MCF 10A (cell line): ENCODE measurements around the gene OLFML3. TPM values are rescaled to one million over a fixed set of nuclear protein-coding genes. Genes with fewer than 3 reads are reported as not detected.

Experiments
- BruUV-seq: library from RNA; stranded (reverse); fragments of 400-500 nt; replicated peaks from 2 replicates; lab custom pipeline; 2021; lab: Mats Ljungman, UMichigan
- CTCF ChIA-PET: fragments of 300-600 bp; sonication (Branson Sonifier 250); formaldehyde crosslinking; extraction: SDS; loops from one replicate; lab custom pipeline; 2021; ENCODE audit warnings: antibody characterized with exemption, inconsistent platforms; lab: Yijun Ruan, JAX
- POLR2A ChIA-PET: fragments of 300-600, 350-650 bp; sonication (Branson Sonifier 250); formaldehyde crosslinking; extraction: SDS; loops from one replicate; lab custom pipeline; 2020; ENCODE audit warnings: antibody characterized with exemption, inconsistent platforms; lab: Yijun Ruan, JAX
- DNase-seq: peaks from one replicate; pipeline ENCODE4 v3.0.0-alpha.2; 2018; ENCODE audit not compliant: unreplicated experiment
- H3K27ac Mint-ChIP-seq: one replicate; pipeline ENCODE4 v1.8.0; 2022; ENCODE audit warnings: mild to moderate bottlenecking, low read depth, mixed read lengths; ENCODE audit not compliant: unreplicated experiment
- H3K27me3 Mint-ChIP-seq: one replicate; pipeline ENCODE4 v1.8.0; 2022; ENCODE audit warnings: mixed read lengths; ENCODE audit not compliant: insufficient read depth, unreplicated experiment
- H3K36me3 Mint-ChIP-seq: one replicate; pipeline ENCODE4 v1.8.0; 2022; ENCODE audit warnings: mild to moderate bottlenecking, moderate library complexity, mixed read lengths; ENCODE audit not compliant: insufficient read depth, unreplicated experiment
- H3K4me1 Mint-ChIP-seq: one replicate; pipeline ENCODE4 v1.8.0; 2022; ENCODE audit warnings: mixed read lengths; ENCODE audit not compliant: insufficient read depth, unreplicated experiment
- H3K4me3 Mint-ChIP-seq: one replicate; pipeline ENCODE4 v1.8.0; 2022; ENCODE audit warnings: mild to moderate bottlenecking, moderate library complexity, mixed read lengths; ENCODE audit not compliant: unreplicated experiment
- H3K9me3 Mint-ChIP-seq: one replicate; pipeline ENCODE4 v1.8.0; 2022; ENCODE audit warnings: mixed read lengths; ENCODE audit not compliant: unreplicated experiment
- CTCF ChIP-seq: fragments of 200-600 bp; IDR thresholded peaks from one replicate; pipeline ENCODE4 v1.8.0; 2022; ENCODE audit warnings: antibody characterized with exemption, mild to moderate bottlenecking; ENCODE audit not compliant: unreplicated experiment
- intact Hi-C: fragments of 100-400 bp; cut with micrococcal nuclease; formaldehyde crosslinking; loops from 2 replicates; pipeline ENCODE4 v1.14.1; 2022
- total RNA-seq: library from RNA; stranded (reverse); gene quantifications from 2 replicates; pipeline ENCODE4 v1.2.3, GENCODE V29; 2022

Gene OLFML3
- total RNA-seq, 1 experiment from 2014 or later, result 0.30 TPM

- Mint-ChIP-seq H3K4me3 (no peak overlapping the region), H3K27ac (no peak overlapping the region), H3K36me3 (no peaks in the 10 kb centered on the region), H3K27me3 (no peaks in the 10 kb centered on the region), H3K4me1 (peaks cover 5% of the 10 kb centered on the region), H3K9me3 (peaks cover 14% of the 10 kb centered on the region)
- no peak for DNase-seq
- no TSS peak for BruUV-seq
- ChIA-PET CTCF (interaction anchor here (0.6 kb wide), 1 partner anchor 246 kb away, joined by 3 read pairs; no protein-coding TSS in a partner anchor), POLR2A (no interaction called here)
- intact Hi-C loops, result loop anchor here (1.0 kb wide), 1 partner anchor 298 kb away; no protein-coding TSS in a partner anchor
- no peak for TF ChIP-seq CTCF
Measured at GRCh38 chr1:113993766-113994165, 14.5 kb downstream of the OLFML3 start.

- H3K4me1 Mint-ChIP-seq, result peaks cover 5% of the 10 kb centered on the region
- no peaks in the 10 kb centered on the region for H3K36me3 Mint-ChIP-seq
- no peak for TF ChIP-seq CTCF
- no peaks in the 10 kb centered on the region for H3K27me3 Mint-ChIP-seq
- DNase-seq, result no peak
- POLR2A ChIA-PET, result no interaction called here
- intact Hi-C loops, result no loop called here
- H3K27ac Mint-ChIP-seq, result no peak overlapping the region
- H3K9me3 Mint-ChIP-seq, result peaks cover 14% of the 10 kb centered on the region
- no peak overlapping the region for H3K4me3 Mint-ChIP-seq
- CTCF ChIA-PET, result interaction anchor here (0.6 kb wide), 1 partner anchor 1816 kb away, joined by 3 read pairs; no protein-coding TSS in a partner anchor
- BruUV-seq, result no TSS peak
Measured at GRCh38 chr1:113995382-113995781, 16.1 kb downstream of the OLFML3 start.

- no peak overlapping the region for H3K27ac Mint-ChIP-seq
- H3K4me3 Mint-ChIP-seq, result no peak overlapping the region
- intact Hi-C loops, result no loop called here
- peaks cover 5% of the 10 kb centered on the region for H3K4me1 Mint-ChIP-seq
- no peaks in the 10 kb centered on the region for H3K36me3 Mint-ChIP-seq
- H3K9me3 Mint-ChIP-seq, result peaks cover 14% of the 10 kb centered on the region
- ChIA-PET CTCF (interaction anchor here (0.6 to 2.8 kb wide), 2 partner anchors 165 to 284 kb away, joined by 3 to 6 read pairs; no protein-coding TSS in a partner anchor), POLR2A (interaction anchor here (0.6 kb wide), 1 partner anchor 661 kb away, joined by 3 read pairs; no protein-coding TSS in a partner anchor)
- DNase-seq, result no peak
- H3K27me3 Mint-ChIP-seq, result no peaks in the 10 kb centered on the region
- BruUV-seq, result no TSS peak
- TF ChIP-seq CTCF, result no peak
Measured at GRCh38 chr1:113998361-113998760, 19.1 kb downstream of the OLFML3 start.

GRCh38 chr1:113999233-113999632 lies 20.0 kb downstream of the OLFML3 start:
- ChIA-PET CTCF (no interaction called here), POLR2A (no interaction called here)
- Mint-ChIP-seq H3K4me3 (no peak overlapping the region), H3K27ac (no peak overlapping the region), H3K4me1 (peaks cover 5% of the 10 kb centered on the region), H3K27me3 (no peaks in the 10 kb centered on the region), H3K9me3 (peaks cover 14% of the 10 kb centered on the region), H3K36me3 (no peaks in the 10 kb centered on the region)
- TF ChIP-seq CTCF, result no peak
- intact Hi-C loops, result no loop called here
- DNase-seq, result no peak
- no TSS peak for BruUV-seq
